Measurements from ENCODE around the gene UNC5C.

DNA sequence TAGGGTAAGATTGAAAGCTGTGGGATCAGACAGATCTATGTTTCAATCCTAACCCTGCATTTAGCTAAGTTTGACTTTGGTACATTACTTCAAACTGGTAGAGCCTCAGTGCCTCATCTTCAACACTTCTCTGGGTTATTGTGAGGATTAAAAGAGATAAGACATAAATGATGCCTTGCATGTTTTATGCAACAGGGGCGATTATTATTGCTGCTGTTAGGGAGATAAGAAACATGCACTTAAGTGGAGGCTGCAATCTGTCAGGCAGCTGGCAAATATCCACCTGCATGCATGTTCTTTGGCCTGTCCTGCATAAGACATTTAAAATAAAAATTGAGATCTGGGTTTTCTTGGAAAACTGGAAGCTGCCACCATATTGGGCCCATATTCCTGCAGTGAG lies 24.6 kb downstream of the UNC5C start:
- no peak for TF ChIP-seq CTCF (IDR thresholded peaks at IDR 0.05)
- no peak for TF ChIP-seq POLR2A (IDR thresholded peaks at IDR 0.05)

All from uterus (tissue), 2 donors.